Chondrocyte (in vitro differentiated cells): Measurements from ENCODE around the gene CD52. TPM values are rescaled to one million over a fixed set of nuclear protein-coding genes. Genes with fewer than 3 reads are reported as not detected.
"Not testable (repeated sequence)": the region's sequence is repeated elsewhere in the genome, so short reads cannot be mapped to it uniquely, and the experiment has no call there.

Experiments
- DNase-seq: peaks from one replicate; pipeline ENCODE4 v3.0.0; 2021; ENCODE audit warnings: mixed read lengths, low spot score
- H3K27ac Mint-ChIP-seq: one replicate; pipeline ENCODE4 v1.8.0; 2021; ENCODE audit warnings: mild to moderate bottlenecking, moderate library complexity, mixed read lengths; ENCODE audit not compliant: unreplicated experiment
- H3K27me3 Mint-ChIP-seq: 2 replicates; pipeline ENCODE4 v1.8.0; 2021; ENCODE audit warnings: low read depth, mixed read lengths
- H3K36me3 Mint-ChIP-seq: 2 replicates; pipeline ENCODE4 v1.8.0; 2021; ENCODE audit warnings: low read depth, mixed read lengths
- H3K4me1 Mint-ChIP-seq: 2 replicates; pipeline ENCODE4 v1.8.0; 2021; ENCODE audit warnings: low read depth, mild to moderate bottlenecking, mixed read lengths
- H3K4me3 Mint-ChIP-seq: one replicate; pipeline ENCODE4 v1.8.0; 2021; ENCODE audit warnings: mild to moderate bottlenecking, moderate library complexity, mixed read lengths; ENCODE audit not compliant: unreplicated experiment
- H3K9me3 Mint-ChIP-seq: 2 replicates; pipeline ENCODE4 v1.8.0; 2021; ENCODE audit warnings: low read depth, mixed read lengths
- total RNA-seq: library from RNA; stranded (reverse); gene quantifications from 3 replicates; pipeline ENCODE4 v1.2.1, GENCODE V29; 2021
- TF ChIP-seq, protein P1 (sequence below): fragments of 200-600 bp; sonication (generic); IDR thresholded peaks from 2 replicates; pipeline ENCODE4 v1.5.0; 2021; ENCODE audit warnings: antibody characterized with exemption, mild to moderate bottlenecking, moderate library complexity

CD52 gene
- total RNA-seq, 1 donor from 2014 or later, result not detected

DNA sequence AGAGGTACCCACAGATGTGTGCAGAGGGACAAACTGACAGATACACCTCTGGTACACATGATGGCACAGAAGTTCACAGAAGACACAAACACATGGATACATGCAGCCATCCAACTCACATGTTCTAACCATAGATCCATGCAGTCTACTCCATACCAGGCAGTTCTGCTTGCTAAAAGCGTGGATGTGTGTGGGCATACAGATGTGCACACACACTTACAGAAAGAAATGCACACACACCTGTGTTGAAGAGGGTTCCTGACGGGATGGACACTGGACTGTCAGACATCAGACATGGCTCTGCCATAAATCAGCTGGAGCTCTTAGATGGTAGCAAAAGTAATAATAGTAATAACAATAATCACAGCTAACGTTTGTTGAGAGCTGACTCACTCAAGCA lies 6.8 kb downstream of the CD52 start:
- no peak overlapping the region for H3K4me3 Mint-ChIP-seq

DNA sequence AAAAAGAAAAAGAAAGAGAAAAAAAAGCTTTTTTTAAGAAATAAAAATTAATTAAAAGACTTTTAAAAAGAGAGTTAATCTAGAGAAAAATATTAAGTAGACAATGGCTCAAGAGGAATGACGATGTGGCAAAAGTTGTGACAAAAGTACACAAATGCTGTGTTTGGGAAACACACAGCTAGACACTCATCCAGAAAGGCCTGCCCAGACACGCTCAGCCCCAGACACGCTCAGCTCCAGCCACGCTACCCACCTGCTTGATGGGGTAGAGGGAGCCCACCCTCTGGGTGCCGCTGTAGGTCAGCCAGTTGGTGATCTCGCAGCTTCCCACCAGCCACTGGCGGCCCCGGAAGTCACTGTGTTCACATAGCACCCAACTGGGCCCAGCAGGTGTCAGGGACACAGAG lies 10.2 kb downstream of the CD52 start:
- H3K4me1 Mint-ChIP-seq, result peaks cover 6% of the 10 kb centered on the region
- DNase-seq, result no peak
- H3K27ac Mint-ChIP-seq, result no peak overlapping the region
- H3K27me3 Mint-ChIP-seq, result peaks cover 4% of the 10 kb centered on the region
- H3K36me3 Mint-ChIP-seq, result no peaks in the 10 kb centered on the region
- TF ChIP-seq, protein P1, sequence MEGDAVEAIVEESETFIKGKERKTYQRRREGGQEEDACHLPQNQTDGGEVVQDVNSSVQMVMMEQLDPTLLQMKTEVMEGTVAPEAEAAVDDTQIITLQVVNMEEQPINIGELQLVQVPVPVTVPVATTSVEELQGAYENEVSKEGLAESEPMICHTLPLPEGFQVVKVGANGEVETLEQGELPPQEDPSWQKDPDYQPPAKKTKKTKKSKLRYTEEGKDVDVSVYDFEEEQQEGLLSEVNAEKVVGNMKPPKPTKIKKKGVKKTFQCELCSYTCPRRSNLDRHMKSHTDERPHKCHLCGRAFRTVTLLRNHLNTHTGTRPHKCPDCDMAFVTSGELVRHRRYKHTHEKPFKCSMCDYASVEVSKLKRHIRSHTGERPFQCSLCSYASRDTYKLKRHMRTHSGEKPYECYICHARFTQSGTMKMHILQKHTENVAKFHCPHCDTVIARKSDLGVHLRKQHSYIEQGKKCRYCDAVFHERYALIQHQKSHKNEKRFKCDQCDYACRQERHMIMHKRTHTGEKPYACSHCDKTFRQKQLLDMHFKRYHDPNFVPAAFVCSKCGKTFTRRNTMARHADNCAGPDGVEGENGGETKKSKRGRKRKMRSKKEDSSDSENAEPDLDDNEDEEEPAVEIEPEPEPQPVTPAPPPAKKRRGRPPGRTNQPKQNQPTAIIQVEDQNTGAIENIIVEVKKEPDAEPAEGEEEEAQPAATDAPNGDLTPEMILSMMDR, result no peak
- no peaks in the 10 kb centered on the region for H3K9me3 Mint-ChIP-seq
- H3K4me3 Mint-ChIP-seq, result no peak overlapping the region

More for the DNA sequence above, 6.8 kb downstream of the CD52 start:
- no peak for DNase-seq
- Mint-ChIP-seq H3K27me3 (no peaks in the 10 kb centered on the region), H3K4me1 (peaks cover 5% of the 10 kb centered on the region), H3K36me3 (no peaks in the 10 kb centered on the region), H3K9me3 (no peaks in the 10 kb centered on the region), H3K27ac (no peak overlapping the region)
- TF ChIP-seq, protein P1, result no peak

DNA sequence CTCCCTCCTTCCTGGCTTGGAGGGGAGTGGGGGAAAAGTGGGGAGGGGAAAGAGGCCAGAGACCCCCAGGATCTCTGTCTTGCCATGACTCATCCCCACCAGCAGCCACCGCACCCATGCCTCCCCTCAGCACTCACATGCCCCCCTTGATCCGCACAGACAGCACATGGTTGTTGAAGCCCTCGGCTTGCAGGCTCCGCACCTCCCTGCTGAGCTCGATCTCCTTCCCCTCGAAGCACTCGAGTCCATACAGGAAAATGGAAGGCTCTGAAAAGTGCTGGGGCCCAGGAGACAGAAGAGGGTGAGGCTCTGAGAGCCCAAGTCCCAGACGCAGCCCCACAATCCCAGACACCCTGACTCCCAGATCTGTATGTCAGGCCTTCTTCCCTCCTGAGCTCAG lies 10.8 kb downstream of the CD52 start:
- Mint-ChIP-seq H3K27ac (no peak overlapping the region), H3K4me1 (peaks cover 6% of the 10 kb centered on the region), H3K9me3 (no peaks in the 10 kb centered on the region), H3K36me3 (no peaks in the 10 kb centered on the region), H3K4me3 (no peak overlapping the region), H3K27me3 (peaks cover 4% of the 10 kb centered on the region)
- no peak for DNase-seq
- TF ChIP-seq, protein P1, result no peak

DNA sequence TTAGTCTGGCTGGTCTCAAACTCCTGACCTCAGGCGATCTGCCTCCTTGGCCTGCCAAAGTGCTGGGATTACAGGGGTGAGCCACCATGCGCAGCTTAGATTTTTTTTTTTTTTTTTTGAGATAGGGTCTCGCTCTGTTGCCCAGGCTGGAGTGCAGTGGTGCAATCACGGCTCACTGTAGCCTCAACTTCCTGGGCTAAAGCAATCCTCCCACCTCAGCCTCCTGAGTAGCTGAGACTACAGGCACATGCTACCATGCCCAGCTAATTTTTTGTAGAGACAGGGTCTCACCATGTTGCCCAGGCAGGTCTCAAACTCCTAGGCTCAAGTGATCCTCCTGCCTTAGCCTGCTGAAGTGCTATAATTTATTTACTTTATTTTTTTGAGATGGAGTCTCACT lies 11.6 kb downstream of the CD52 start:
- not testable (repeated sequence) for H3K27me3 Mint-ChIP-seq, H3K36me3 Mint-ChIP-seq, H3K9me3 Mint-ChIP-seq, DNase-seq, H3K4me1 Mint-ChIP-seq, H3K4me3 Mint-ChIP-seq, H3K27ac Mint-ChIP-seq

DNA sequence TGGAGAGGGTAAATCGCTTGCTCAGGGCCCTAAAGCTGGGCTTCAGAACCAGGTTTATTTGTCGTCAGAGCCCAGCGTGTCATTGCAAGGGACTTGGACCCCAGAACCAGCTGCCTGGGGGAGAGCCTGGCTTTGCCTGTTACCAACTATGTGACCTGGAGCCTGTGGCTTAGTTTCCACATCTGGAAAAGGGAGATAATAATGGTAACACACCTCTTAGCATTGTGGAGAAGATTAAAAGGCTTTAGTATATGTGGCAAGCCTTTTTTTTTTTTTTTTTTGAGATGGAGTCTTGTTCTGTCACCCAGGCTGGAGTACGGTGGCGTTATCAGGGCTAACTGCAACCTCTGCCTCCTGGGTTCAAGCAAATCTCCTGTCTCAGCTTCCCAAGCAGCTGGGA lies 12.5 kb downstream of the CD52 start:
- H3K4me1 Mint-ChIP-seq, result peaks cover 6% of the 10 kb centered on the region
- DNase-seq, result no peak
- no peak overlapping the region for H3K4me3 Mint-ChIP-seq
- H3K36me3 Mint-ChIP-seq, result no peaks in the 10 kb centered on the region
- no peaks in the 10 kb centered on the region for H3K9me3 Mint-ChIP-seq
- TF ChIP-seq, protein P1, result no peak
- H3K27ac Mint-ChIP-seq, result no peak overlapping the region
- peaks cover 4% of the 10 kb centered on the region for H3K27me3 Mint-ChIP-seq

DNA sequence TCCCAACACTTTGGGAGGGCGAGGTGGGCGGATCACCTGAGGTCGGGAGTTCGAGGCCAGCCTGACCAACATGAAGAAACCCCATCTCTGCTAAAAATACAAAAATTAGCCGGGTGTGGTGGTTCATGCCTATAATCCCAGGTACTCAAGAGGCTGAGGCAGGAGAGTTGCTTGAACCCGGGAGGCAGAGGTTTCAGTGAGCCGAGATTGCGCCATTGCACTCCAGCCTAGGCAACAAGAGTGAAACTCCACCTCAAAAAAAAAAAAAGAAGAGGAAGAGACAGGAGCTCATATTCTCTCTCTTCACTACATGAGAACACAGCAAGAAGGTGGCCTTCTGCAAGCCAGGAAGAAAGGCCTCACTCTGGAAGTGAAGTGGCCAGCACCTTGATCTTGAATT lies 15.6 kb downstream of the CD52 start:
- H3K4me3 Mint-ChIP-seq, DNase-seq, H3K27me3 Mint-ChIP-seq, H3K27ac Mint-ChIP-seq, H3K36me3 Mint-ChIP-seq, H3K9me3 Mint-ChIP-seq: not testable (repeated sequence)
- H3K4me1 Mint-ChIP-seq, result peaks cover 12% of the 10 kb centered on the region
